Right lobe of liver (tissue), 6 donors: ENCODE data around the gene PTPRM. TPM values are rescaled to one million over a fixed set of nuclear protein-coding genes. Genes with fewer than 3 reads are reported as not detected.

Experiments used
- ATAC-seq, 4 donors: fragments of 200-7000 bp; cut with Tn5 transposase; one replicate each; pipeline ENCODE4 v1.9.1; 2020; ENCODE audit warnings: mild to moderate bottlenecking in 4 of 4, moderate library complexity in 4 of 4
- DNase-seq, 3 donors: peaks; one replicate each; pipeline ENCODE4 v3.0.0-alpha.2; 2020
- H3K27ac ChIP-seq, 3 donors: fragments of 200-600 bp; one replicate each; pipeline ENCODE4 v1.8.0; 2022
- H3K27me3 ChIP-seq, 2 donors: fragments of 200-600 bp; one replicate each; pipeline ENCODE4 v1.8.0; 2022
- H3K36me3 ChIP-seq, 4 donors: fragments of 200-600 bp; sonication (generic) in 1 of 4; one replicate each; pipeline versions ENCODE4 v1.5.1 to v1.8.0; 2017 to 2022; ENCODE audit warnings: control low read depth in 1 of 4
- H3K4me1 ChIP-seq, 4 donors: fragments of 200-600 bp; sonication (generic) in 1 of 4; one replicate each; pipeline versions ENCODE4 v1.5.1 to v1.8.0; 2017 to 2022; ENCODE audit warnings: control low read depth in 1 of 4
- H3K4me3 ChIP-seq, 3 donors: fragments of 200-600 bp; one replicate each; pipeline ENCODE4 v1.8.0; 2022
- H3K9me3 ChIP-seq, 4 donors: fragments of 200-600 bp; sonication (generic) in 1 of 4; one replicate each; pipeline versions ENCODE4 v1.5.1 to v1.8.0; 2017 to 2022; ENCODE audit warnings: control low read depth in 1 of 4
- POLR2A ChIP-seq: fragments of 450-650 bp; IDR thresholded peaks from one replicate; pipeline ENCODE4 v1.6.1; 2017; ENCODE audit warnings: antibody characterized with exemption, mild to moderate bottlenecking
- WGBS: methylation state at CpG from one replicate; pipeline ENCODE4 v1.1.6; 2018; ENCODE audit warnings: low coverage, low lambda C conversion rate; ENCODE audit not compliant: insufficient coverage; ENCODE audit errors: missing lambda C conversion rate; 5-methylcytosine and 5-hydroxymethylcytosine counted together
- intact Hi-C, 2 donors: fragments of 100-400 bp; cut with DNase I; formaldehyde crosslinking; loops; one replicate each; pipeline versions ENCODE4 v1.11.2 to v1.14.1; 2022
- total RNA-seq, 6 experiments: library from RNA; depleted of rRNA in 2 of 6; stranded (reverse); fragments of >200 nt in 2 of 6; fragmentation: NEBNext Ultra II Directional in 3 of 6; extraction: Animal tissue kit (Norgen Biotek cat#: 25700) in 3 of 6; gene quantifications; one replicate each; pipeline versions ENCODE4 v1.1.0 to v1.2.4, GENCODE V29; 2016 to 2023
- TF ChIP-seq, protein P1 (sequence below), 4 donors: fragments of 200-600 bp in 3 of 4; fragments of 450-650 bp in 1 of 4; IDR thresholded peaks; one replicate each; pipeline versions ENCODE4 v1.5.1 to v1.8.0; 2016 to 2022; ENCODE audit warnings: antibody characterized with exemption in 4 of 4, mild to moderate bottlenecking in 2 of 4
- donor health status: DM: no; HTN: yes; CAD: no.
- donor health status: DM: no; HTN: no; CAD: no.
- donor health status: DM: no; HTN: no; CAD: no.
- donor health status: DM: no; HTN: yes; CAD: no.
- donor health status: DM: no; HTN: yes; CAD: no.

PTPRM gene
- total RNA-seq, 6 experiments from 2014 or later = 15.1 to 45.7 (median 26.5) TPM

DNA sequence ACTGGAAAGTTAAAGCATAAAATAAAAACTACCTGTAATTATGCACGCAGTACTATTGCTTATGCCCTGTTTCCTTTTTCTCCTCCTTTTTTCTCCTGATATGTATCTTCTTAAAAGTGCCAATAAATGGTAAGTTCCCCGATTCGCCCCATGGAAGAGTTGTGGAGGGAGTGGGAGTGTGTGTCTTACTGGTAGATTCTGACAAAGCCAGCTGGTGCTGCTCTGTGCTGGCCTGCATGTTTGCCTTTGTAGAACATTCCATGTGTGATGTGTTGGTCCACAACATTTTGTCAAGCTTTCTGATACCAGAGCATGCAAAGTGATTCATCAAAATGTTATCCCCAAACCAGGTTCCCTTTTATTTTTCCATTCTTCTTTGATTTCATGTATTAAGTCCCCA, 685.3 kb downstream of the PTPRM start:
- H3K36me3 ChIP-seq = no peaks in the 10 kb centered on the region
- H3K27me3 ChIP-seq = no peaks in the 10 kb centered on the region
- 90% methylated on average over 3 of the region's 3 CpGs for WGBS
- H3K4me1 ChIP-seq = no peaks in the 10 kb centered on the region
- ATAC-seq (no peak), DNase-seq (no peak)
- H3K4me3 ChIP-seq = no peak overlapping the region
- H3K27ac ChIP-seq = no peak overlapping the region
- no peak for TF ChIP-seq POLR2A
- TF ChIP-seq, protein P1, sequence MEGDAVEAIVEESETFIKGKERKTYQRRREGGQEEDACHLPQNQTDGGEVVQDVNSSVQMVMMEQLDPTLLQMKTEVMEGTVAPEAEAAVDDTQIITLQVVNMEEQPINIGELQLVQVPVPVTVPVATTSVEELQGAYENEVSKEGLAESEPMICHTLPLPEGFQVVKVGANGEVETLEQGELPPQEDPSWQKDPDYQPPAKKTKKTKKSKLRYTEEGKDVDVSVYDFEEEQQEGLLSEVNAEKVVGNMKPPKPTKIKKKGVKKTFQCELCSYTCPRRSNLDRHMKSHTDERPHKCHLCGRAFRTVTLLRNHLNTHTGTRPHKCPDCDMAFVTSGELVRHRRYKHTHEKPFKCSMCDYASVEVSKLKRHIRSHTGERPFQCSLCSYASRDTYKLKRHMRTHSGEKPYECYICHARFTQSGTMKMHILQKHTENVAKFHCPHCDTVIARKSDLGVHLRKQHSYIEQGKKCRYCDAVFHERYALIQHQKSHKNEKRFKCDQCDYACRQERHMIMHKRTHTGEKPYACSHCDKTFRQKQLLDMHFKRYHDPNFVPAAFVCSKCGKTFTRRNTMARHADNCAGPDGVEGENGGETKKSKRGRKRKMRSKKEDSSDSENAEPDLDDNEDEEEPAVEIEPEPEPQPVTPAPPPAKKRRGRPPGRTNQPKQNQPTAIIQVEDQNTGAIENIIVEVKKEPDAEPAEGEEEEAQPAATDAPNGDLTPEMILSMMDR (IDR thresholded peaks at IDR 0.05) = no peak
- H3K9me3 ChIP-seq = no peaks in the 10 kb centered on the region
- intact Hi-C loops = no loop called here

DNA sequence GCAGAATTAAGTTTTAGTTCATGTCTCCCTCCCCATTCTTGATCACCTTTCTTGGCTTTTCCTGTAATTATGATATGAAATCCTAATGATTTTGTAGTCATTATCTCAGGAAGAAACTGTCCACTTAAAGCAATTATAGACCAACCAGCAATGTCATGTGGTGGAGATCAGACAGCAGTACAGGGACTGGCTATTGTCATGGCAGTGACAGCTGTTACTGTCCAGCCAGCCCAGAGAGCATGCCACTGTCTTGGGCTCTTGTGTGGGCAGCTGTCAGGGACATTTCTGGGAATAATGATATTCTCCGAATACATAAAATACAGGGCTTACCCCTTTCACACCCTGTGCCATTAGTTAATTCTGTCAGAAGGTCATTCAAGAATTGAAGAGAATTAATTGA, 686.8 kb downstream of the PTPRM start:
- DNase-seq (no peak), ATAC-seq (no peak)
- Histone ChIP-seq H3K27ac (no peak overlapping the region), H3K4me1 (no peaks in the 10 kb centered on the region), H3K4me3 (no peak overlapping the region), H3K36me3 (no peaks in the 10 kb centered on the region), H3K27me3 (no peaks in the 10 kb centered on the region), H3K9me3 (no peaks in the 10 kb centered on the region)
- TF ChIP-seq, protein P1 (IDR thresholded peaks at IDR 0.05) = no peak
- TF ChIP-seq POLR2A = no peak
- intact Hi-C loops = no loop called here
- WGBS = 80% methylated on average over 1 of the region's 1 CpG

DNA sequence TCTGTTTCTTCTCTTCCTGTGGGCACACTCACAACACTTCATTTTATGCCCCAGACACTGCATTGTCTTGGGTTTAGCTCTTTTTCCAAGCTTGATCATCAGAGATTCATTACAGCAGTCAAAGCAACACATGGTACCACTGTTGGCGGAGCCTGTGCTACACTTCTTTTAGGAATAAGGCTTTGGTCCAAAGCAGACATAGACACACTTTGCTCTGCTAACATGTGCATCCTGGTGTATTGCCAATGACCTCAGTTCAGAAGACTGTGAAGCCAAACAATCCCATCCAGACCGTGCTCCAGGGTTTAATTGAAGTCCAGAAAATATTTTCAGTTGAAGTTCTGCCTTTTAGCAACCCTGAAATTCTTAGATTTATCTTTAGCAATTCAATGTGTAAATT, 687.5 kb downstream of the PTPRM start:
- Histone ChIP-seq H3K4me1 (no peaks in the 10 kb centered on the region), H3K4me3 (no peak overlapping the region), H3K27ac (no peak overlapping the region), H3K27me3 (no peaks in the 10 kb centered on the region), H3K36me3 (no peaks in the 10 kb centered on the region), H3K9me3 (no peaks in the 10 kb centered on the region)
- DNase-seq = peak in 1 of 3 donors; percentile 54
- no peak for TF ChIP-seq POLR2A
- TF ChIP-seq, protein P1 (IDR thresholded peaks at IDR 0.05) = no peak
- intact Hi-C loops = no loop called here
- peak; percentile 55 to 90 (median 88) for ATAC-seq
- WGBS = 30% methylated on average over 1 of the region's 2 CpGs

DNA sequence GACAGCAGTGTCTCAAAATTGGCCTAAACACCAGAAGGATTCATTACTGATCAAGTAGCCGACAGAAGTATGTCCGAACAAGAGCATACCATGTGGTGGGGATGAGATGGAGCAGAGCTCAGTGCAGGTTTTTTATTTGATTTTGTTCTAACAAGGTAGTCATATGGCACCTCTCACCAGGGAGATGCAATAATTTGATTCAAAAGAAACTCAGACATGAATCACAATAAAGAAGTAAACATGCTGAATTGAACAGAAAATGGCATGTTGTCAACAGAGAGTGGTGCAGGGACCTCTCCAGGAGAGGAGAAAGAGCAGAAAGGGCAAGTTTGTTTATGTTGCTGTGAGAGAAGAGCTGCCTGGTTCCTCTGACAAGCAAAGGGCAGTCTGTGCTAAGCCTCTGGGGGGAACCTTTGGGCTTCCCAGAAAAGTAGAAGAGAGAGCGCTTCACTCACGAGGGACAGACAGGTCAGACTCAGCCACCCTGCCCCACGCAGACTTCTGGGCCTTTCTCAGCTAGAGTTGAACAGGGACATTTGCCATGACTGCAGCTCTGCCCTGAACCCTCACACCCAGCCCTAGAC, 690.8 kb downstream of the PTPRM start:
- DNase-seq = no peak
- H3K4me3 ChIP-seq = no peak overlapping the region
- no peaks in the 10 kb centered on the region for H3K4me1 ChIP-seq
- ATAC-seq = peak in 1 of 4 donors; percentile 12
- intact Hi-C loops = no loop called here
- TF ChIP-seq, protein P1 (IDR thresholded peaks at IDR 0.05) = no peak
- TF ChIP-seq POLR2A = no peak
- H3K36me3 ChIP-seq = no peaks in the 10 kb centered on the region
- no peak overlapping the region for H3K27ac ChIP-seq
- WGBS = 97% methylated on average over 2 of the region's 5 CpGs
- no peaks in the 10 kb centered on the region for H3K27me3 ChIP-seq
- no peaks in the 10 kb centered on the region for H3K9me3 ChIP-seq
